K562 (cell line): Measurements from ENCODE around the gene DEF6. TPM values are rescaled to one million over a fixed set of nuclear protein-coding genes. Genes with fewer than 3 reads are reported as not detected.
A peak's percentile ranks its signal among the peaks of the same experiment; 100 is the strongest.

Experiments used
- HSF4 ChIP-seq: fragments of 250-450 bp; sonication (Bioruptor Pico); IDR thresholded peaks from 2 replicates; pipeline ENCODE4 v2.1.2; 2022; ENCODE audit warnings: mild to moderate bottlenecking, moderate library complexity, borderline replicate concordance
- KAT2B ChIP-seq: IDR thresholded peaks from one replicate; pipeline ENCODE4 v1.6.1; 2012; ENCODE audit warnings: low read depth, mild to moderate bottlenecking, control low read depth, inconsistent platforms, low read length, moderate library complexity
- MAZ ChIP-seq, 2 experiments: fragments of 450-650 bp in 1 of 2; sonication (generic) in 1 of 2; formaldehyde crosslinking; IDR thresholded peaks in 1 of 2; conservative IDR thresholded peaks in 1 of 2; 2 replicates each; pipeline versions ENCODE4 v1.4.0 to v1.5.0; 2020; ENCODE audit warnings: mild to moderate bottlenecking in 1 of 2, missing genetic modification reagents in 1 of 2
- MCM3 ChIP-seq: fragments of 450-650 bp; IDR thresholded peaks from 2 replicates; pipeline ENCODE4 v1.6.1; 2016
- NFE2 ChIP-seq: IDR thresholded peaks from 2 replicates; pipeline ENCODE4 v1.6.1; 2014; ENCODE audit warnings: antibody characterized with exemption, low read depth
- NRF1 ChIP-seq, 2 experiments: fragments of 450-650 bp; IDR thresholded peaks in 1 of 2; conservative IDR thresholded peaks in 1 of 2; 2 replicates each; pipeline ENCODE4 v1.6.1; 2014; ENCODE audit warnings: mild to moderate bottlenecking in 2 of 2
- ZNF354B ChIP-seq: fragments of 250-450 bp; sonication (Bioruptor Pico); IDR thresholded peaks from 2 replicates; pipeline ENCODE4 v1.4.0; 2020
- ZNF707 ChIP-seq: fragments of 250-450 bp; sonication (Bioruptor Pico); conservative IDR thresholded peaks from 2 replicates; pipeline ENCODE4 v1.8.0; 2022; ENCODE audit warnings: inconsistent platforms, mild to moderate bottlenecking, moderate library complexity
- ZNF830 ChIP-seq: fragments of 250-450 bp; sonication (Bioruptor Pico); IDR thresholded peaks from 2 replicates; pipeline ENCODE4 v1.5.0; 2021; ENCODE audit warnings: mild to moderate bottlenecking
- polyA plus RNA-seq, 8 experiments: library from polyadenylated mRNA; depleted of rRNA in 4 of 8; stranded (reverse) in 5 of 8; unstranded in 3 of 8; fragments of >200 nt; fragmentation: Nextera tagmentation in 2 of 8; fragmentation: Illumina TruSeq in 1 of 8; extraction: Ambion mirVana in 2 of 8; extraction: Trizol in 1 of 8; gene quantifications; 2 replicates each; pipeline versions ENCODE4 v1.2.1 to v1.2.3, GENCODE V29; 2011 to 2014; ENCODE audit warnings: inconsistent platforms in 1 of 8, missing spikeins in 1 of 8
- total RNA-seq, 7 experiments: library from RNA; depleted of rRNA in 6 of 7; stranded (reverse); fragments of >200 nt in 6 of 7; fragmentation: Illumina TruSeq in 2 of 7; extraction: Trizol in 2 of 7; gene quantifications; 2 replicates each; pipeline versions ENCODE4 v1.2.1 to v1.2.3, GENCODE V29; 2011 to 2021; ENCODE audit warnings: low replicate concordance in 1 of 7
- TF ChIP-seq, protein P1 (sequence below): fragments of 450-650 bp; IDR thresholded peaks from 2 replicates; pipeline ENCODE4 v1.6.1; 2016; ENCODE audit warnings: missing biosample characterization, missing genetic modification characterization
- TF ChIP-seq, protein P2 (sequence below): fragments of 250-450 bp; sonication (Bioruptor Pico); IDR thresholded peaks from 2 replicates; pipeline ENCODE4 v1.5.0; 2022; ENCODE audit warnings: mild to moderate bottlenecking
- TF ChIP-seq, protein P3 (sequence below): fragments of 150-350 bp; IDR thresholded peaks from 2 replicates; pipeline ENCODE4 v1.6.1; 2014; ENCODE audit warnings: low read depth, mild to moderate bottlenecking, low read length, borderline replicate concordance
- TF ChIP-seq, protein P4 (sequence below): fragments of 450-650 bp; IDR thresholded peaks from 2 replicates; pipeline ENCODE4 v1.6.1; 2016; ENCODE audit warnings: antibody characterized with exemption
- TF ChIP-seq, protein P5 (sequence below): IDR thresholded peaks from 2 replicates; pipeline ENCODE4 v1.6.1; 2012; ENCODE audit warnings: low read depth, low read length, improper control_type of control experiment, borderline replicate concordance

DEF6 gene
- total and polyA plus RNA-seq, 9 of the 15 experiments (the other 6 are each of a cell fraction or from before 2014, with no cell fraction given): 1.3 to 44.6 (median 22.7) TPM

DNA sequence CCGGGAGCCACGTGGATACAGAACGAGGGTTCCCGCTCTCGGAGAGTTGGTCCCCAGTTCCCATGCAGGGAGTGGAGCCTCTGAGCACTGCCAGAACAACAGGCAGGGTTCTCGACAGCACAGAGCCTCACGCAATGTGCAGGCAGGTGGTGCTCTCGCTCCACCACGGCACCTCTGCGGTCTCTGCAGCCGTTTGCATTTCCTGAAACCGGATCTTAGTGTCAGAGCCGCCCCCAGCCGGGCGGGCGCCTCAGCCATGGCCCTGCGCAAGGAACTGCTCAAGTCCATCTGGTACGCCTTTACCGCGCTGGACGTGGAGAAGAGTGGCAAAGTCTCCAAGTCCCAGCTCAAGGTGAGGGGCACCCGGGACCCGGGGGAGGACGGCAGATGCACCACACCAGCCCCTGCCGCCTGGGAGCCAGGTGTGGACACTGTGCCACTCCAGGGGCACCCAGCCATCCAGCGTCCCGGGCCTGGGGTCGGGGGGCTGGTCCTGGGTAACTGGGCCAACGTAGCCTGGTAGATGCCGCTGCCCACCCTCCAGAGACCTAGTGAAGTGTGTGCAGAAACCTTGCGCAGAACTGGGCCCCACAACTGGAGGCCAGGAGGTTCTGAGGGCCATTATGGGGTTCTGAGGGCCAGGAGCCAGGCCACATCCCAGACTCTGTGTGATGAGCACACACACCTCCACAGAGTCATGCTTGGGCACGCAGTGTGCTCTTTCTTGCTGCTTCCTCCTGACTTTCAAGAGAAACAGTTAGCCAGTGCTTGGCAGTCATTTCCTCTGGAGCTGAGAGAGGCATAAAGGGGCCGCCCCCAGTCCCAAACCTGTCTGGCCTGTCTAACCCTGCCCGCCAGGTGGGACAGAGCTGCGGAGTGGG, at the start of gene DEF6 (continued):
- TF ChIP-seq, protein P1, sequence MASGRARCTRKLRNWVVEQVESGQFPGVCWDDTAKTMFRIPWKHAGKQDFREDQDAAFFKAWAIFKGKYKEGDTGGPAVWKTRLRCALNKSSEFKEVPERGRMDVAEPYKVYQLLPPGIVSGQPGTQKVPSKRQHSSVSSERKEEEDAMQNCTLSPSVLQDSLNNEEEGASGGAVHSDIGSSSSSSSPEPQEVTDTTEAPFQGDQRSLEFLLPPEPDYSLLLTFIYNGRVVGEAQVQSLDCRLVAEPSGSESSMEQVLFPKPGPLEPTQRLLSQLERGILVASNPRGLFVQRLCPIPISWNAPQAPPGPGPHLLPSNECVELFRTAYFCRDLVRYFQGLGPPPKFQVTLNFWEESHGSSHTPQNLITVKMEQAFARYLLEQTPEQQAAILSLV (tag): no peak
- TF ChIP-seq MCM3 (no peak), ZNF830 (CRISPR knock-in tag) (0 out of 2 replicates have a peak, but pooled peaks have one; percentile 94), ZNF354B (no peak), HSF4 (CRISPR knock-in tag) (no peak), MAZ (CRISPR knock-in tag; conservative IDR thresholded peaks at IDR 0.05 in 1 of 2, IDR thresholded peaks at IDR 0.05 in 1 of 2) (peak; percentile 83 to 94; a peak in 3 of 4 replicates), NRF1 (conservative IDR thresholded peaks at IDR 0.05 in 1 of 2, IDR thresholded peaks at IDR 0.05 in 1 of 2) (peak; percentile 92 to 93), ZNF707 (no peak), KAT2B (no peak), NFE2 (0 out of 2 replicates have a peak, but pooled peaks have one; percentile 20)
- TF ChIP-seq, protein P2, sequence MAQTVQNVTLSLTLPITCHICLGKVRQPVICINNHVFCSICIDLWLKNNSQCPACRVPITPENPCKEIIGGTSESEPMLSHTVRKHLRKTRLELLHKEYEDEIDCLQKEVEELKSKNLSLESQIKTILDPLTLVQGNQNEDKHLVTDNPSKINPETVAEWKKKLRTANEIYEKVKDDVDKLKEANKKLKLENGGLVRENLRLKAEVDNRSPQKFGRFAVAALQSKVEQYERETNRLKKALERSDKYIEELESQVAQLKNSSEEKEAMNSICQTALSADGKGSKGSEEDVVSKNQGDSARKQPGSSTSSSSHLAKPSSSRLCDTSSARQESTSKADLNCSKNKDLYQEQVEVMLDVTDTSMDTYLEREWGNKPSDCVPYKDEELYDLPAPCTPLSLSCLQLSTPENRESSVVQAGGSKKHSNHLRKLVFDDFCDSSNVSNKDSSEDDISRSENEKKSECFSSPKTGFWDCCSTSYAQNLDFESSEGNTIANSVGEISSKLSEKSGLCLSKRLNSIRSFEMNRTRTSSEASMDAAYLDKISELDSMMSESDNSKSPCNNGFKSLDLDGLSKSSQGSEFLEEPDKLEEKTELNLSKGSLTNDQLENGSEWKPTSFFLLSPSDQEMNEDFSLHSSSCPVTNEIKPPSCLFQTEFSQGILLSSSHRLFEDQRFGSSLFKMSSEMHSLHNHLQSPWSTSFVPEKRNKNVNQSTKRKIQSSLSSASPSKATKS (CRISPR knock-in tag): no peak
- TF ChIP-seq, protein P3, sequence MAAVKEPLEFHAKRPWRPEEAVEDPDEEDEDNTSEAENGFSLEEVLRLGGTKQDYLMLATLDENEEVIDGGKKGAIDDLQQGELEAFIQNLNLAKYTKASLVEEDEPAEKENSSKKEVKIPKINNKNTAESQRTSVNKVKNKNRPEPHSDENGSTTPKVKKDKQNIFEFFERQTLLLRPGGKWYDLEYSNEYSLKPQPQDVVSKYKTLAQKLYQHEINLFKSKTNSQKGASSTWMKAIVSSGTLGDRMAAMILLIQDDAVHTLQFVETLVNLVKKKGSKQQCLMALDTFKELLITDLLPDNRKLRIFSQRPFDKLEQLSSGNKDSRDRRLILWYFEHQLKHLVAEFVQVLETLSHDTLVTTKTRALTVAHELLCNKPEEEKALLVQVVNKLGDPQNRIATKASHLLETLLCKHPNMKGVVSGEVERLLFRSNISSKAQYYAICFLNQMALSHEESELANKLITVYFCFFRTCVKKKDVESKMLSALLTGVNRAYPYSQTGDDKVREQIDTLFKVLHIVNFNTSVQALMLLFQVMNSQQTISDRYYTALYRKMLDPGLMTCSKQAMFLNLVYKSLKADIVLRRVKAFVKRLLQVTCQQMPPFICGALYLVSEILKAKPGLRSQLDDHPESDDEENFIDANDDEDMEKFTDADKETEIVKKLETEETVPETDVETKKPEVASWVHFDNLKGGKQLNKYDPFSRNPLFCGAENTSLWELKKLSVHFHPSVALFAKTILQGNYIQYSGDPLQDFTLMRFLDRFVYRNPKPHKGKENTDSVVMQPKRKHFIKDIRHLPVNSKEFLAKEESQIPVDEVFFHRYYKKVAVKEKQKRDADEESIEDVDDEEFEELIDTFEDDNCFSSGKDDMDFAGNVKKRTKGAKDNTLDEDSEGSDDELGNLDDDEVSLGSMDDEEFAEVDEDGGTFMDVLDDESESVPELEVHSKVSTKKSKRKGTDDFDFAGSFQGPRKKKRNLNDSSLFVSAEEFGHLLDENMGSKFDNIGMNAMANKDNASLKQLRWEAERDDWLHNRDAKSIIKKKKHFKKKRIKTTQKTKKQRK: no peak
- TF ChIP-seq, protein P4, sequence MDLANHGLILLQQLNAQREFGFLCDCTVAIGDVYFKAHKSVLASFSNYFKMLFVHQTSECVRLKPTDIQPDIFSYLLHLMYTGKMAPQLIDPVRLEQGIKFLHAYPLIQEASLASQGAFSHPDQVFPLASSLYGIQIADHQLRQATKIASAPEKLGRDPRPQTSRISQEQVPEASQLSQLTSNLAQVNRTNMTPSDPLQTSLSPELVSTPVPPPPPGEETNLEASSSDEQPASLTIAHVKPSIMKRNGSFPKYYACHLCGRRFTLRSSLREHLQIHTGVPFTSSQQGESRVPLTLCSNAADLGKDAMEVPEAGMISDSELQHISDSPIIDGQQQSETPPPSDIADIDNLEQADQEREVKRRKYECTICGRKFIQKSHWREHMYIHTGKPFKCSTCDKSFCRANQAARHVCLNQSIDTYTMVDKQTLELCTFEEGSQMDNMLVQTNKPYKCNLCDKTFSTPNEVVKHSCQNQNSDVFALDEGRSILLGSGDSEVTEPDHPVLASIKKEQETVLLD: peak; percentile 87
- TF ChIP-seq, protein P5, sequence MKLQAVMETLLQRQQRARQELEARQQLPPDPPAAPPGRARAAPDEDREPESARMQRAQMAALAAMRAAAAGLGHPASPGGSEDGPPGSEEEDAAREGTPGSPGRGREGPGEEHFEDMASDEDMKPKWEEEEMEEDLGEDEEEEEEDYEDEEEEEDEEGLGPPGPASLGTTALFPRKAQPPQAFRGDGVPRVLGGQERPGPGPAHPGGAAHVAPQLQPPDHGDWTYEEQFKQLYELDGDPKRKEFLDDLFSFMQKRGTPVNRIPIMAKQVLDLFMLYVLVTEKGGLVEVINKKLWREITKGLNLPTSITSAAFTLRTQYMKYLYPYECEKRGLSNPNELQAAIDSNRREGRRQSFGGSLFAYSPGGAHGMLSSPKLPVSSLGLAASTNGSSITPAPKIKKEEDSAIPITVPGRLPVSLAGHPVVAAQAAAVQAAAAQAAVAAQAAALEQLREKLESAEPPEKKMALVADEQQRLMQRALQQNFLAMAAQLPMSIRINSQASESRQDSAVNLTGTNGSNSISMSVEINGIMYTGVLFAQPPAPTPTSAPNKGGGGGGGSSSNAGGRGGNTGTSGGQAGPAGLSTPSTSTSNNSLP: peak; percentile 47; the same call in 1 of the 2 replicates
